Activated gamma-delta T cell treated with Interleukin-2 at 50 U/mL for 16 hours (primary cell): ENCODE data around the gene RAD18.

Source experiments
- DNase-seq: peaks from one replicate; pipeline ENCODE4 v3.0.0-alpha.2; 2020

RAD18 gene

GRCh38 chr3:8984526-8984925 lies 21.3 kb upstream of the RAD18 start:
- DNase-seq = no peak

- DNase-seq = no peak
These were observed 20.8 kb upstream of the RAD18 start for GRCh38 chr3:8984081-8984480.

- DNase-seq = no peak
These were observed 20.3 kb upstream of the RAD18 start for GRCh38 chr3:8983591-8983990.

- no peak for DNase-seq
These were observed 19.8 kb upstream of the RAD18 start for GRCh38 chr3:8983026-8983425.

GRCh38 chr3:8982509-8982908 lies 19.2 kb upstream of the RAD18 start:
- DNase-seq = no peak

GRCh38 chr3:8981700-8982099 lies 18.4 kb upstream of the RAD18 start:
- DNase-seq = no peak

GRCh38 chr3:8981296-8981695 lies 18.0 kb upstream of the RAD18 start:
- no peak for DNase-seq

- no peak for DNase-seq
These were observed 17.5 kb upstream of the RAD18 start for GRCh38 chr3:8980756-8981257.

- DNase-seq = no peak
These were observed 16.0 kb upstream of the RAD18 start for GRCh38 chr3:8979262-8979661.

- DNase-seq = no peak
These were observed 15.3 kb upstream of the RAD18 start for GRCh38 chr3:8978551-8978950.

GRCh38 chr3:8976540-8977182 lies 13.4 kb upstream of the RAD18 start:
- no peak for DNase-seq

- DNase-seq = no peak
These were observed 12.1 kb upstream of the RAD18 start for GRCh38 chr3:8975081-8976020.

GRCh38 chr3:8974458-8974857 lies 11.2 kb upstream of the RAD18 start:
- DNase-seq = no peak

- DNase-seq = no peak
These were observed 9.4 kb upstream of the RAD18 start for GRCh38 chr3:8972639-8973038.

GRCh38 chr3:8970971-8971589 lies 7.8 kb upstream of the RAD18 start:
- peak; percentile 70 for DNase-seq

- no peak for DNase-seq
These were observed 6.0 kb upstream of the RAD18 start for GRCh38 chr3:8969241-8969640.

GRCh38 chr3:8968375-8968882 lies 5.2 kb upstream of the RAD18 start:
- DNase-seq = no peak

- no peak for DNase-seq
These were observed 4.3 kb upstream of the RAD18 start for GRCh38 chr3:8967553-8967952.

- no peak for DNase-seq
These were observed 3.6 kb upstream of the RAD18 start for GRCh38 chr3:8966820-8967348.

- no peak for DNase-seq
These were observed 3.0 kb upstream of the RAD18 start for GRCh38 chr3:8966150-8966819.

GRCh38 chr3:8964436-8965370 lies 1.4 kb upstream of the RAD18 start:
- DNase-seq = no peak
